DOHH2 (cell line): Measurements from ENCODE around the gene MB21D2.

Source experiments
- H3F3A ChIP-seq: fragments of 200-600 bp; sonication (generic), shearing (Covaris generic); 2 replicates; pipeline ENCODE4 v1.6.0; 2016; ENCODE audit warnings: antibody characterized with exemption, mild to moderate bottlenecking; ENCODE audit not compliant: control insufficient read depth, insufficient read depth
- H3K27ac ChIP-seq: fragments of 200-600 bp; sonication (generic); 2 replicates; pipeline ENCODE4 v1.5.1; 2014; ENCODE audit warnings: low read depth, mild to moderate bottlenecking, low read length, moderate library complexity
- H3K27me3 ChIP-seq: fragments of 200-600 bp; sonication (generic); 2 replicates; pipeline ENCODE4 v1.6.1; 2014; ENCODE audit warnings: mild to moderate bottlenecking, low read length, mixed read lengths; ENCODE audit not compliant: control insufficient read depth
- H3K36me3 ChIP-seq: fragments of 200-600 bp; sonication (generic); 2 replicates; pipeline ENCODE4 v1.6.1; 2014; ENCODE audit warnings: mild to moderate bottlenecking, low read length, moderate library complexity, mixed read lengths; ENCODE audit not compliant: control insufficient read depth
- H3K4me1 ChIP-seq: fragments of 200-600 bp; sonication (generic); 2 replicates; pipeline ENCODE4 v1.6.1; 2014; ENCODE audit warnings: mild to moderate bottlenecking, low read length, mixed read lengths; ENCODE audit not compliant: control insufficient read depth
- H3K4me2 ChIP-seq: fragments of 200-600 bp; sonication (generic); 2 replicates; pipeline ENCODE4 v1.6.0; 2014; ENCODE audit warnings: mild to moderate bottlenecking, low read length, moderate library complexity
- H3K4me3 ChIP-seq: fragments of 200-600 bp; sonication (generic); 2 replicates; pipeline ENCODE4 v1.5.1; 2014; ENCODE audit warnings: mild to moderate bottlenecking, low read length, mixed read lengths
- H3K79me2 ChIP-seq: fragments of 200-600 bp; sonication (generic); 2 replicates; pipeline ENCODE4 v1.6.1; 2014; ENCODE audit warnings: mild to moderate bottlenecking, low read length, mixed read lengths; ENCODE audit not compliant: control insufficient read depth
- H3K9me2 ChIP-seq: fragments of 200-600 bp; sonication (generic); replicated peaks from 2 replicates; pipeline ENCODE4 v1.6.1; 2014; ENCODE audit warnings: mild to moderate bottlenecking, low read length, mixed read lengths; ENCODE audit not compliant: control insufficient read depth
- H3K9me3 ChIP-seq: fragments of 200-600 bp; sonication (generic); 2 replicates; pipeline ENCODE4 v1.6.1; 2014; ENCODE audit warnings: antibody characterized with exemption, low read length, mixed read lengths; ENCODE audit not compliant: control insufficient read depth, insufficient read depth
- H4K20me1 ChIP-seq: fragments of 200-600 bp; sonication (generic); 2 replicates; pipeline ENCODE4 v1.6.0; 2014; ENCODE audit warnings: low read depth, mild to moderate bottlenecking, antibody characterized with exemption, low read length, moderate library complexity; ENCODE audit not compliant: control insufficient read depth, insufficient read depth
- CTCF ChIP-seq: fragments of 200-600 bp; sonication (generic); IDR thresholded peaks from one replicate; pipeline ENCODE4 v1.5.1; 2014; ENCODE audit warnings: antibody characterized with exemption, mild to moderate bottlenecking, low read depth, low read length; ENCODE audit not compliant: poor library complexity, severe bottlenecking
- EZH2phosphoT487 ChIP-seq: fragments of 200-600 bp; sonication (generic); IDR thresholded peaks from 2 replicates; pipeline ENCODE4 v1.6.1; 2017; ENCODE audit warnings: borderline replicate concordance, mild to moderate bottlenecking, antibody characterized with exemption, low read length, moderate library complexity, mixed read lengths

MB21D2 gene

GRCh38 chr3:192847941-192848340 lies 69.7 kb downstream of the MB21D2 start:
- Histone ChIP-seq H3K27me3 (no peaks in the 10 kb centered on the region; the same call in 1 of the 2 replicates), H3K9me3 (no peaks in the 10 kb centered on the region), H3K4me3 (no peak overlapping the region), H3F3A (no peaks in the 10 kb centered on the region), H3K4me2 (no peak overlapping the region), H4K20me1 (no peaks in the 10 kb centered on the region), H3K36me3 (no peaks in the 10 kb centered on the region), H3K79me2 (no peaks in the 10 kb centered on the region), H3K4me1 (no peaks in the 10 kb centered on the region), H3K9me2 (no peaks in the 10 kb centered on the region), H3K27ac (no peak overlapping the region)
- no peak for TF ChIP-seq EZH2phosphoT487
- no peak for TF ChIP-seq CTCF

- Histone ChIP-seq H3K27me3 (no peaks in the 10 kb centered on the region; the same call in 1 of the 2 replicates), H3K79me2 (no peaks in the 10 kb centered on the region), H3K36me3 (no peaks in the 10 kb centered on the region), H3F3A (no peaks in the 10 kb centered on the region), H3K9me3 (no peaks in the 10 kb centered on the region), H3K4me3 (no peak overlapping the region), H3K27ac (no peak overlapping the region), H3K4me2 (no peak overlapping the region), H3K4me1 (no peaks in the 10 kb centered on the region), H3K9me2 (no peaks in the 10 kb centered on the region), H4K20me1 (no peaks in the 10 kb centered on the region)
- TF ChIP-seq CTCF (no peak), EZH2phosphoT487 (no peak)
These were observed 72.2 kb downstream of the MB21D2 start for GRCh38 chr3:192845526-192845855.

- Histone ChIP-seq H3K27ac (no peak overlapping the region), H3F3A (no peaks in the 10 kb centered on the region), H3K79me2 (no peaks in the 10 kb centered on the region), H4K20me1 (no peaks in the 10 kb centered on the region), H3K4me1 (no peaks in the 10 kb centered on the region), H3K4me2 (no peak overlapping the region), H3K4me3 (no peak overlapping the region), H3K27me3 (no peaks in the 10 kb centered on the region; the same call in 1 of the 2 replicates), H3K9me3 (no peaks in the 10 kb centered on the region), H3K9me2 (no peaks in the 10 kb centered on the region), H3K36me3 (no peaks in the 10 kb centered on the region)
- TF ChIP-seq EZH2phosphoT487 (no peak), CTCF (no peak)
These were observed 72.7 kb downstream of the MB21D2 start for GRCh38 chr3:192844836-192845525.

- Histone ChIP-seq H3F3A (no peaks in the 10 kb centered on the region), H3K9me2 (no peaks in the 10 kb centered on the region), H3K4me2 (no peak overlapping the region), H3K4me3 (no peak overlapping the region), H3K79me2 (no peaks in the 10 kb centered on the region), H4K20me1 (no peaks in the 10 kb centered on the region), H3K4me1 (no peaks in the 10 kb centered on the region), H3K36me3 (no peaks in the 10 kb centered on the region), H3K27ac (no peak overlapping the region), H3K9me3 (no peaks in the 10 kb centered on the region), H3K27me3 (no peaks in the 10 kb centered on the region; the same call in 1 of the 2 replicates)
- TF ChIP-seq EZH2phosphoT487, result no peak
- TF ChIP-seq CTCF, result no peak
These were observed 73.2 kb downstream of the MB21D2 start for GRCh38 chr3:192844486-192844765.
